HG03342 (cell line): ENCODE results near the gene YAP1.
"Not testable (repeated sequence)": the region's sequence is repeated elsewhere in the genome, so short reads cannot be mapped to it uniquely, and the experiment has no call there.

Experiments used
- ATAC-seq: cut with Tn5 transposase; IDR thresholded peaks from one replicate; pipeline ENCODE4 v1.9.1; 2021; ENCODE audit warnings: mild to moderate bottlenecking, moderate library complexity; ENCODE audit not compliant: unreplicated experiment

The YAP1 gene

GRCh38 chr11:102196351-102196750 is 86.1 kb downstream of the YAP1 start:
- ATAC-seq, result no peak

DNA sequence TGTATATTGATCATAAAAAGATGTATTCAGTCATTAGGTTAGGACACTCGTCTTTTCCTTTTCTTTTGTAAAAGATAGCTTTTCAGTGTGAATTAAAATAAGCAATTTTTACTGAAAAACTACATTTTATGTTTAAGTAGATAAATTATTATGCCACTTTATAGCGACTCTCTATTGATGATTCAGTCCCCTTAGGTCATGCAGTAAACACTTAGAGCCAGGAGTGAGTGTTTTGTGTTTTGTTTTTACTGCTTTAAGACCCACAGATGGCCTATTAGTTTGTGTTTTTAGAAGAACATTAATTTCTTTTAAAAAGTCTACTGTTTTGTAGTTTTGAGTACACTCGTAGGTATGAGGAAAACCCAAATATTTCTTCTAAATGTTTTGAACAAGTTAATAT is 86.6 kb downstream of the YAP1 start:
- no peak for ATAC-seq

- no peak for ATAC-seq
Measured at GRCh38 chr11:102197670-102198139, 87.5 kb downstream of the YAP1 start.

DNA sequence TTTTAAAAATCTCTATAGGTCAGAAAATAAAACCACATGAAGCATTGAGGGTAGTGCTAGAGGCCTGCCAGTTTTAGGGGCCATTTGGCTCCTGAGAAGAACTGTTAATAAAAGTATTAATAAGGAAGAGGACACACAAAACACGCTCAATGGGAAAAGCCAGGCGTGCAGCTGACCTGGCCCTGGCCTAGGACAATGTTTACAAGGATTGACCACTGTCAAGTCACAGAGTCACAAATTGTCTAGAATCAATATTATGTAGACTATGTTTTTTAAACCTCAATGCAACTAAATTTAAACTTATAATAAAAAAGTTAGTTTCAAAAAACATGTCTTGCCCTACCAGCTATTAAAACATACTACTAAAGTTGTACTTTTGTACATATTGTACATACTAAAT is 89.4 kb downstream of the YAP1 start:
- no peak for ATAC-seq

DNA sequence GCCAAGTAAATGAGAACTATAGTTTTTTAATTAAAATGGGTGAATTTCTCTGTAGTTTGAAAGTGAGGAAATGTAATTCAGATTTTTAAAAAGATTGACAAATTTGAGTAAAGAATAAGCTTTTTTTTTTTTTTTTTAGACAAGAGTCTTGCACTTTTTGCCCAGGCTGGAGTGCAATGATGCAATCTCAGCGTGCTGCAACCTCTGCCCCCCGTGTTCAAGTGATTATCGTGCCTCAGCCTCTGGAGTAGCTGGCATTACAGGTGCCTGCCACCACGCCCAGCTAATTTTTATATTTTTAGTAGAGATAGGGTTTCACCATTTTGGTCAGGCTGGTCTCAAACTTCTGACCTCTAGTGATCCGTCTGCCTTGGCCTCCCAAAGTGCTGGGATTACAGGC is 90.1 kb downstream of the YAP1 start:
- ATAC-seq, result not testable (repeated sequence)

GRCh38 chr11:102201776-102202175 is 91.5 kb downstream of the YAP1 start:
- no peak for ATAC-seq

- no peak for ATAC-seq
Measured at GRCh38 chr11:102202972-102203371, 92.7 kb downstream of the YAP1 start.

DNA sequence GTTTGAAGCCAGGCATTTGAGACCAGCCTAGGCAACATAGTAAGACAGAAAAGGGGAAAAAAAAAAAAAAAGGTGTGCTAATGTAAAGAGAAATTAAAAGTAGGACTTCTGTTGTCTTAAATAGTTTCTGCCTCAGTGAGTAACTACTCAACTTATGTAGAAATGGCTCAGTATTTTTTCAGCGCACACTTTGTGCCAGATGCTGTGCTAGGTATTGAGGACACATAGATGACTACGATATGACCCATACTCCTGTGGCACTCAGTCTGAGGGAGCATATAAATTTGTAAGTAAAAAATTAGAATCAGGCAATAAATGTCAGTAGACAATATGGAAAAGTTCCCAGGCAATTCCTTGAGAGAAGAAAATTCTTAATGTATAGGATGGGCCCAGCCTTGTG is 93.9 kb downstream of the YAP1 start:
- ATAC-seq, result no peak

GRCh38 chr11:102205805-102206204 is 95.6 kb downstream of the YAP1 start:
- no peak for ATAC-seq

DNA sequence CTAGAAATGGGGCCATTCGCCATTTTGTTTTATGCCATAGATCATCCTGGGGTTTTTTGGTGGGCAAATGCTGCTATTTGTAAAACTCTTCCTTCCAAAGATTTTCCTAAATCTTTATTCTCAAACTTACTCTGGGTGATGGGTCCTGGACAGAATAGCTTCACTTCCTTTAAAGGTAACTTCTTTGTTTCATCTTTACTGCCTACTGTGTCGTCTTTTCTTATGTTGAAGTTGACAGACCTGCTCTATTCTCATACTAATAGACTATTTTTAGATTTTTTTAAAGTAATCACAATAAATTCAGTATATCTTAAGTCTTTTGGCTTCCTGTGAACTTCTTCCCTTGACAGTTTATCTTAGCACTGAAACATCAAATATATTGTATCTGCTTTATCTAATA is 98.6 kb downstream of the YAP1 start:
- no peak for ATAC-seq

- ATAC-seq, result no peak
Measured at GRCh38 chr11:102214623-102215022, 104.4 kb downstream of the YAP1 start.

GRCh38 chr11:102216433-102217075 is 106.3 kb downstream of the YAP1 start:
- ATAC-seq, result no peak

DNA sequence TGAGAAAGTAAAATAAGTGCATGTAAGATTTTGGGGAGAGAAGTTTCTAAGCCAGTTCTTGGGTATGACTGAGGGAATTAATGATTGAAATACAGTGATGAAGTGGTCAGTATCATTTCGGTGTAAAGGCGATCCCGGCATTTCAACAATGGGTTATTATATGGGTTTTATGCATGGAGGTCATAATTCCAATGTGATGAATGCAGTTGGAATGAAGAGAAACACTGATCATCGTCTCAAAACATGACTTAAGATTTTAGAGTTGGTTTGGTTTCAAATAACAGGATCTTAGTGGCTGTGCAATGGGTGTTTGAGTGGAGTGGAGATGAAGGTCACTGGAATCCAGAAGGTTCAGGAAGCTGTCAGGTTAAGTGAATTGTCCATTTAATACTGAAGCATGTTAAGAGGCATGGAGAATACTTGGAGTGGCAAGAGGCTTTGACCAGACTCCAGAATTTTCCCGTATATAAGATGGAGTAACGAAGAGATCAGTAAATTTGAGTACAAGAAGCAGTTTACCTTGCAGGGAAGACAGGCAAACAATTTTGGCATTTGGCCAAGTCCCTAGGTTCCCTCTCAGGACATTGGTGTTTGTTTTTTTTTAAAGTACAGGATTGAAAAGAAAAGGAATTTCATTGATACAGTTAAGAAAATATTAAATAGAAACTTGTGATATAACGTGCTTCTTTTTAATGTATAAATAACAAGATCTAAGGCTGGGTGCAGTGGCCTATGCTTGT is 110.7 kb downstream of the YAP1 start:
- ATAC-seq, result no peak

DNA sequence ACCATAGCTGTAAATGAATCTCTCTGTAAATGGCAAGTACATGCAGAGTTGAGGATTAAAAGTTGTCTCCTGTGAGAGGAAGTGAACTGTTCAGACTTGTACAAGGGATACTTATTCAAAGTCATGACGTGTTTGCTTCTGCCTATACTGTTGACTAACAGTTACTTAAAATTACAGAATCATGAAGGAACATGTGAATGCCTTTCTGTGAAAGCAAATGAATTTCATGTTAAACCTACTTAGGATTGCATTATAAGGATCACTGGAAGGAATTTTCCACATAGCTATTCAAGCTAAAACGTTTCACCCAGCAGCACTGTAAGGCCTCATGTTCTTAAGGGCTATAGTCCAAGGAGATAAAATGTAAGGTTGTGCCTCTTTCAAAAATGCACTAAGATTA is 113.6 kb downstream of the YAP1 start:
- no peak for ATAC-seq

DNA sequence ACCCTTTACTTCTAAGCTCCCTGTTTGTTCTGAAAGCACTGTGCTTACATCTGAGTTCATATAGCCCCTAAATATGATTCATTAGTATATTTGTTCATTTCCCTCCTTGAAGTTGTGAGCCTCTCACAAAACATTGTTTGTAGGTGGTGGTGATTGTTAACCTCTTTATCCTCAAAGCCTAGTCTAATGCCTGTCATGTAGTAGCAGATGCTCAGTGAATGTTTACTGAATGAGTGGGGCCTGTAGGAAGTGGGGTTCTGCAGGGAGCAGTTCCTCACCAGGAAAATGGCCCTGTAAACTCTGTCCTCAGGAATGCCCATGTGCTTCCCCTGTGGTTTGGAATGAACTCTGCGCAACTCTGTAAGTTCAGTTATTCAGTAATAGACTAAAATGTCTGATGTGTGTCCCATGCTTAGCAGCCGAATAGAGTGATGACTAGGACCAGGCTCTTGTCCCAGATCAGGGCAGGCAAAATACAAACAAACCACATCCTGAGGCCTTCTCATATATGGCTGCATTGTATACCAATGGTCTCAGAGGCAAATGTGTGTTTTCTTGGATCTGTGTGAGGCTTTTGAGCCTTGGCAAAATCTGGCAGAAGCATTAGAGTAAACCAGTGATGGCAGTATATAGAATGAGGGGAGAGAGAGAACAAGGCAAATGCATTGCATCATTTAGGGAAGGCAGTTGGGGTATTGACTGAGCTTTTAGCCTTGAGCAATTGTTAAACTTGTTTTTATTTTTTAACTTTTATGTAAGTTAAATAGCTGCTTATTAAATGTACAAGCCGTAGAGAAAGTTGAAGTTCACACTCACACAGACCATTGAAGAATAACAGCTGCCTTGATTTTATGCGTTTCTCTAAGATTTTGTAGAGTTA is 115.7 kb downstream of the YAP1 start:
- ATAC-seq, result no peak

GRCh38 chr11:102226702-102227490 is 116.6 kb downstream of the YAP1 start:
- ATAC-seq, result no peak

- no peak for ATAC-seq
Measured at GRCh38 chr11:102229510-102230123, 119.4 kb downstream of the YAP1 start.

- no peak for ATAC-seq
Measured at GRCh38 chr11:102230186-102230585, 119.9 kb downstream of the YAP1 start.

DNA sequence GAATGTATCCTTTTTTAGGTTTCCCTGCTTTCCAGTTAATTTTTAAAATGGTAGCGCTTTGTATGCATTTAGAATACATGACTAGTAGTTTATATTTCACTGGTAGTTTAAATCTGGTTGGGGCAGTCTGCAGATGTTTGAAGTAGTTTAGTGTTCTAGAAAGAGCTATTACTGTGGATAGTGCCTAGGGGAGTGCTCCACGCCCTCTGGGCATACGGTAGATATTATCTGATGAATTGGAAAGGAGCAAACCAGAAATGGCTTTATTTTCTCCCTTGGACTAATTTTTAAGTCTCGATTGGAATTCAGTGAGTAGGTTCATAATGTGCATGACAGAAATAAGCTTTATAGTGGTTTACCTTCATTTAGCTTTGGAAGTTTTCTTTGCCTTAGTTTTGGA is 120.7 kb downstream of the YAP1 start:
- ATAC-seq, result no peak

DNA sequence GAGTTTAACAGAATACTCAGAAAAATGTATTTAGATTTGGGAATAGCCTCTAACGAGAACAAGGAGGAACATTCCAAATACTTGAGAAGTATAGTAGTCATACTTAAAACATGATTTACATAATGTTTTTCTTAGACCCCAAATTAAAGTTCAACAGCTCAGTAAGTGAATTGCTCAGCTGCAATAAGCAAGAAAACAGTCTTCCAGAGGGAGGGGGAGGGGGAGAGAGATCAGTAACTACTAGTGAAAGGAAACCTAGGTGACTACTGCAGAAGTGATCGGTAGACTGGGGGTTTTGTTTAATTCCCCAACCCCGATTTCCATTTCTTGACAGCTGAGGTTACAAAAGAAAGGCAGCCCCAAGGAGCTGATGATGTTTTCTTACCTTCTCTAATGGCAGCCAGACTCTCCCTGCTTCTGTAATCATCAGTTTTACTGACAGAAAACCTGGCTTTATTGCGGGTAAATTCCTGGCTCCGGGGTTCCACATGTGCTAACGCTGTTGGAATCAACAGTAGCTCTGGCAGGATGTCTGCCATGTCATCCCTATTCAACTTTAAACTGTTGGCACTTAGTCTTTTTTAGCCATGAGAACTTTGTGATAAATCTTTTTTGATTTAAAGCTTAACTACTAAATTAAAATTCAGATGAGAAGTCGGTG is 124.7 kb downstream of the YAP1 start:
- ATAC-seq, result no peak
